ENCODE measurements around the gene NDE1. TPM values are rescaled to one million over a fixed set of nuclear protein-coding genes. Genes with fewer than 3 reads are reported as not detected.

The NDE1 gene
- total RNA-seq, 4 donors from 2014 or later: 22.4 to 40.6 (median 31.4) TPM

- no peak overlapping the region for H3K27ac ChIP-seq
- WGBS, 2 donors: 89 to 93% methylated on average over 10 to 11 of the region's 12 CpGs
- no peak overlapping the region for H3K4me3 ChIP-seq
- H3K36me3 ChIP-seq: peaks cover 30 to 95% (median 39%) of the 10 kb centered on the region in 3 donors
- intact Hi-C loops (cut with DNase I): no loop called here
- TF ChIP-seq CTCF (IDR thresholded peaks at IDR 0.05) (no peak), POLR2A (IDR thresholded peaks at IDR 0.05) (no peak)
- no peaks in the 10 kb centered on the region for H3K9me3 ChIP-seq
- no peak for DNase-seq
- H3K27me3 ChIP-seq: no peaks in the 10 kb centered on the region
- H3K4me1 ChIP-seq: no peaks in the 10 kb centered on the region
Observed at GRCh38 chr16:15699819-15700218, 49.8 kb downstream of the NDE1 start.

DNA sequence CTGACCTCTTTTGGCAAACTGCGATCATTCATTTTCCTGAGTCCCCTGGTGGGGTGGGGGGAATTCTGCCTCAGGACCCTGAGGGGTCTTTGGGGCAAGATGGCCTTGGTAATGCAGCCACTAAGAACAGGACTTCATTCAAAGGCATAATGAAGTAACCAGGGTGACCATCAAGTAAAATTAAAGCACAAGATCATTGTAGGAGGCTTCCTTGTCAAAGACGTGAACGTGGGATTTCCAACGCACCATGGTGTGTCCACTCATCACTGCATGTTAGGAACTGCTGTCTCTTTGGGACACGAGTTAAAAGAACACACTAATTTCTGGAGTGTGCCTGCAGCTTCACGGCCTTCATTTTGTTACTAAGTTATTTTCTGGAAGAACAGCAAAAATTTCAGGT lies 51.3 kb downstream of the NDE1 start:
- DNase-seq: no peak
- Histone ChIP-seq H3K27me3 (no peaks in the 10 kb centered on the region), H3K9me3 (no peaks in the 10 kb centered on the region), H3K4me3 (no peak overlapping the region), H3K27ac (no peak overlapping the region), H3K4me1 (no peaks in the 10 kb centered on the region), H3K36me3 (peaks cover 28 to 94% (median 31%) of the 10 kb centered on the region in 3 donors)
- intact Hi-C loops (cut with DNase I): no loop called here
- no peak for TF ChIP-seq POLR2A (IDR thresholded peaks at IDR 0.05)
- TF ChIP-seq CTCF (IDR thresholded peaks at IDR 0.05): no peak
- WGBS, 2 donors: 80 to 90% methylated on average over 6 of the region's 6 CpGs

DNA sequence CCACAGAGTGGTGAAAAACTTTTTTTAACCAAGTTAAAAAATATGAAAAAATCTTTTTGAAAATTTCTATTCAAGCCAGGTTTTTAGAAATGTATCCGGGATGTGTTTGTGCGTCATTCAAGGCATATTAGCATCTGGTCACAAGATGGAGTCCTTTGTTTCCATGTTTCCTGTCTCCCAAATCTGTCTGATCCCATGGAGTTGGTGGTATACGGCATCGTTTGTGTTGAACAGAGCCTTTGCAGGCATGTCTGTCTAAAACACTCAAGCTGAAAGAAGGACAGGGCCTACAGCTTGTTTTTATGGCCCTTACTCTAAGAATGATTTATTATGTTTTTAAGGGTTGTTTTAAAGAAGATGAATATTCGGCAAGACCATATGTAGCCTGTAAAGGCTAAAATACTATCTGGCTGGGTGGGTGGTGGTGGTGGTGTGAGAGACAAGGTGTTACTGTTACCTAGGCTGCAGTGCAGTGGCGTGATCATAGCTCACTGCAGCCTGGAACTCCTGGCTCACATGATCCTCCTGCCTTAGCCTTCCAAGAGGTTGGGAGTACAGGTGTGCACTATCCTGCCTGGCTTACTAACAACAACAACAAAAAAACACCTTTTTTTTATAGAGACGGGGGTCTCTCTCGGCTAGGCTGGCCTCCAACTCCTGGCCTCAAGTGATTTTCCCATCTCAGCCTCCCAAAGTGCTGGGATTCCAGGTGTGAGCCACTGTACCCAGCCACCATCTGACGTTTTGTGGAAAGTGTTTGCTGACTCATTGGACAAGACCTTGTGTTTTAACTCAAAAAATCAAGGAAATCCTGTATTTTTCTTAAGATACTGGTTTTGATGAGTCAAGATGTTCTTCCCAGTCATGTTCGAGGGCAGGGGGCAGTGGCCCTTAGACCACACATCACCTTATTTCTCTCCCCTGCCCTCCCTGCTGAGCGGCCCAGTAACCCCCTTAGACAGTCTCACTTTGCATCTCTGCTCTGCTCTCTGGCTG lies 52.2 kb downstream of the NDE1 start:
- 71 to 78% methylated on average over 11 of the region's 11 CpGs for WGBS, 2 donors
- intact Hi-C loops (cut with DNase I): no loop called here
- Histone ChIP-seq H3K9me3 (no peaks in the 10 kb centered on the region), H3K4me1 (no peaks in the 10 kb centered on the region), H3K27ac (peak overlapping the region in 3 of 4 donors; percentile 16 to 52 (median 23)), H3K4me3 (no peak overlapping the region), H3K27me3 (no peaks in the 10 kb centered on the region), H3K36me3 (peaks cover 20 to 94% (median 23%) of the 10 kb centered on the region in 3 donors)
- TF ChIP-seq POLR2A (IDR thresholded peaks at IDR 0.05) (no peak), CTCF (IDR thresholded peaks at IDR 0.05) (no peak)
- DNase-seq: no peak

- peaks cover 11 to 94% (median 20%) of the 10 kb centered on the region in 3 donors for H3K36me3 ChIP-seq
- no peaks in the 10 kb centered on the region for H3K9me3 ChIP-seq
- H3K4me1 ChIP-seq: no peaks in the 10 kb centered on the region
- H3K4me3 ChIP-seq: no peak overlapping the region
- H3K27me3 ChIP-seq: no peaks in the 10 kb centered on the region
- TF ChIP-seq POLR2A (IDR thresholded peaks at IDR 0.05): no peak
- no peak for TF ChIP-seq CTCF (IDR thresholded peaks at IDR 0.05)
- intact Hi-C loops (cut with DNase I): no loop called here
- peak overlapping the region in 3 of 4 donors; percentile 3 to 52 (median 16) for H3K27ac ChIP-seq
- 72 to 75% methylated on average over 14 of the region's 14 CpGs for WGBS, 2 donors
- no peak for DNase-seq
Observed at GRCh38 chr16:15703029-15703736, 53.1 kb downstream of the NDE1 start.
